Stimulated activated CD8-positive, alpha-beta memory T cell treated with anti-CD3 and anti-CD28 coated beads, Interleukin-2, amount 100 ng/mL, for 1 hour (primary cell): ENCODE measurements around the gene BCAS4.
"Not testable (repeated sequence)": the region's sequence is repeated elsewhere in the genome, so short reads cannot be mapped to it uniquely, and the experiment has no call there.

Experiments
- DNase-seq, 2 donors: peaks; one replicate each; pipeline ENCODE4 v3.0.0-alpha.2; 2020; ENCODE audit warnings: low read depth in 2 of 2

BCAS4 gene

GRCh38 chr20:50876063-50876685 is 81.3 kb downstream of the BCAS4 start:
- DNase-seq = no peak

GRCh38 chr20:50876816-50877215 is 82.0 kb downstream of the BCAS4 start:
- DNase-seq = no peak

- DNase-seq = no peak
Observed at GRCh38 chr20:50877232-50877743, 82.4 kb downstream of the BCAS4 start.

- no peak for DNase-seq
Observed at GRCh38 chr20:50879649-50880550, 85.0 kb downstream of the BCAS4 start.

GRCh38 chr20:50881759-50882424 is 87.0 kb downstream of the BCAS4 start:
- DNase-seq = not testable (repeated sequence)

- no peak for DNase-seq
Observed at GRCh38 chr20:50883856-50884255, 89.0 kb downstream of the BCAS4 start.

- no peak for DNase-seq
Observed at GRCh38 chr20:50885068-50885467, 90.2 kb downstream of the BCAS4 start.

GRCh38 chr20:50885781-50886180 is 90.9 kb downstream of the BCAS4 start:
- DNase-seq = no peak

- DNase-seq = no peak
Observed at GRCh38 chr20:50886184-50886790, 91.4 kb downstream of the BCAS4 start.

- no peak for DNase-seq
Observed at GRCh38 chr20:50887576-50887975, 92.7 kb downstream of the BCAS4 start.

- DNase-seq = no peak
Observed at GRCh38 chr20:50891138-50891537, 96.3 kb downstream of the BCAS4 start.

GRCh38 chr20:50892394-50892793 is 97.5 kb downstream of the BCAS4 start:
- no peak for DNase-seq

- no peak for DNase-seq
Observed at GRCh38 chr20:50893620-50894019, 98.8 kb downstream of the BCAS4 start.

- DNase-seq = no peak
Observed at GRCh38 chr20:50895111-50895830, 100.4 kb downstream of the BCAS4 start.

GRCh38 chr20:50898475-50898874 is 103.6 kb downstream of the BCAS4 start:
- no peak for DNase-seq

GRCh38 chr20:50900261-50900660 is 105.4 kb downstream of the BCAS4 start:
- no peak for DNase-seq

- DNase-seq = no peak
Observed at GRCh38 chr20:50901301-50901700, 106.4 kb downstream of the BCAS4 start.

GRCh38 chr20:50903353-50904051 is 108.6 kb downstream of the BCAS4 start:
- DNase-seq = no peak

- no peak for DNase-seq
Observed at GRCh38 chr20:50904067-50904570, 109.3 kb downstream of the BCAS4 start.

- DNase-seq = no peak
Observed at GRCh38 chr20:50909413-50909812, 114.6 kb downstream of the BCAS4 start.
